Body of pancreas (tissue), 4 donors: ENCODE results near the gene TCEANC. TPM values are rescaled to one million over a fixed set of nuclear protein-coding genes. Genes with fewer than 3 reads are reported as not detected.
"Not testable (repeated sequence)": the region's sequence is repeated elsewhere in the genome, so short reads cannot be mapped to it uniquely, and the experiment has no call there.

ENCODE experiments used
- ATAC-seq: fragments of 150-250 bp; one replicate; pipeline ENCODE4 v1.9.1; 2016
- DNase-seq, 4 donors: peaks; one replicate each; pipeline ENCODE4 v3.0.0-alpha.2; 2019
- H3K27ac ChIP-seq, 4 donors: fragments of 200-600 bp; sonication (generic); 1 replicate in 3 of 4; 2 replicates in 1 of 4; pipeline versions ENCODE4 v1.5.1 to v1.6.1; 2016 to 2019; ENCODE audit warnings: mild to moderate bottlenecking in 1 of 4, mixed read lengths in 1 of 4, moderate library complexity in 1 of 4
- H3K27me3 ChIP-seq, 2 donors: fragments of 200-600 bp; sonication (generic); one replicate each; pipeline ENCODE4 v1.6.0; 2016; ENCODE audit warnings: mild to moderate bottlenecking in 1 of 2
- H3K36me3 ChIP-seq, 2 donors: fragments of 200-600 bp; sonication (generic); replicated peaks in 1 of 2; 2 replicates each; pipeline ENCODE4 v1.5.1; 2016; ENCODE audit warnings: low read depth in 2 of 2; ENCODE audit not compliant: insufficient read depth in 1 of 2
- H3K4me1 ChIP-seq: fragments of 200-600 bp; sonication (generic); one replicate; pipeline ENCODE4 v1.6.0; 2016
- H3K4me3 ChIP-seq, 2 donors: fragments of 200-600 bp; sonication (generic); 1 replicate in 1 of 2; 2 replicates in 1 of 2; pipeline ENCODE4 v1.5.1; 2016 to 2019
- H3K9me3 ChIP-seq, 3 donors: fragments of 200-600 bp; sonication (generic); 1 replicate in 2 of 3; 2 replicates in 1 of 3; pipeline ENCODE4 v1.5.1; 2016
- POLR2A ChIP-seq, 3 donors: fragments of 450-650 bp; IDR thresholded peaks; one replicate each; pipeline ENCODE4 v1.6.1; 2016; ENCODE audit warnings: antibody characterized with exemption in 3 of 3, mild to moderate bottlenecking in 2 of 3
- WGBS, 2 donors: methylation state at CpG; one replicate each; pipeline ENCODE4 v1.1.5; 2017; 5-methylcytosine and 5-hydroxymethylcytosine counted together
- intact Hi-C: fragments of 100-400 bp; cut with DNase I; formaldehyde crosslinking; loops from one replicate; pipeline ENCODE4 v1.15.1; 2023
- total RNA-seq, 2 donors: library from RNA; depleted of rRNA; stranded (reverse); fragments of >200 nt; gene quantifications; one replicate each; pipeline ENCODE4 v1.1.0, GENCODE V29; 2016
- TF ChIP-seq, protein P1 (sequence below), 7 experiments: fragments of 450-650 bp in 4 of 7; fragments of 200-600 bp in 3 of 7; sonication (generic) in 3 of 7; IDR thresholded peaks; one replicate each; pipeline ENCODE4 v1.5.1; 2016 to 2019; ENCODE audit warnings: antibody characterized with exemption in 7 of 7

Gene TCEANC
- total RNA-seq, 2 donors from 2014 or later = 3.1 to 5.3 TPM

DNA sequence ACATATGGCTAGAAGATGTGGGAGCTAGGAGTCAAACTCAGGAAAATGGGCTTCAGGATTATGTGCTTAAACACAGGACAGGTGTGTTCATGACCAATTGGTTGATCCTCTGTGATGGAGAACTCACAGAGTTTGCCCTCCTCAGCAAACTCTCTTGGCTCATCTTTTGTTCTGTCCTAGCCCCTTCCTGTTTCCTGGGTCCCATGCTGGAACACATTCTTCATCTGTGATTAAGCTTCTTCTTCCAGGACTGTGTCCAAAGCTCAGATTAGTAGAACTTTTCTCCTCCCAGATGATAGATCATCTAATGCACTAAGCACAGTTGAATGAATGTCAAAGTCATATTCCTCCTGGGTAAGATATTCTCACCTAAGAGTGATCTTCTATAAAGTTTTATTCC, 38.8 kb upstream of the TCEANC start:
- DNase-seq = no peak
- Histone ChIP-seq H3K9me3 (no peaks in the 10 kb centered on the region), H3K27me3 (no peaks in the 10 kb centered on the region), H3K27ac (no peak overlapping the region), H3K4me3 (no peak overlapping the region), H3K4me1 (no peaks in the 10 kb centered on the region), H3K36me3 (no peaks in the 10 kb centered on the region)
- ATAC-seq = no peak
- TF ChIP-seq, protein P1, sequence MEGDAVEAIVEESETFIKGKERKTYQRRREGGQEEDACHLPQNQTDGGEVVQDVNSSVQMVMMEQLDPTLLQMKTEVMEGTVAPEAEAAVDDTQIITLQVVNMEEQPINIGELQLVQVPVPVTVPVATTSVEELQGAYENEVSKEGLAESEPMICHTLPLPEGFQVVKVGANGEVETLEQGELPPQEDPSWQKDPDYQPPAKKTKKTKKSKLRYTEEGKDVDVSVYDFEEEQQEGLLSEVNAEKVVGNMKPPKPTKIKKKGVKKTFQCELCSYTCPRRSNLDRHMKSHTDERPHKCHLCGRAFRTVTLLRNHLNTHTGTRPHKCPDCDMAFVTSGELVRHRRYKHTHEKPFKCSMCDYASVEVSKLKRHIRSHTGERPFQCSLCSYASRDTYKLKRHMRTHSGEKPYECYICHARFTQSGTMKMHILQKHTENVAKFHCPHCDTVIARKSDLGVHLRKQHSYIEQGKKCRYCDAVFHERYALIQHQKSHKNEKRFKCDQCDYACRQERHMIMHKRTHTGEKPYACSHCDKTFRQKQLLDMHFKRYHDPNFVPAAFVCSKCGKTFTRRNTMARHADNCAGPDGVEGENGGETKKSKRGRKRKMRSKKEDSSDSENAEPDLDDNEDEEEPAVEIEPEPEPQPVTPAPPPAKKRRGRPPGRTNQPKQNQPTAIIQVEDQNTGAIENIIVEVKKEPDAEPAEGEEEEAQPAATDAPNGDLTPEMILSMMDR (IDR thresholded peaks at IDR 0.05) = no peak
- TF ChIP-seq POLR2A (IDR thresholded peaks at IDR 0.05) = no peak
- intact Hi-C loops = no loop called here

DNA sequence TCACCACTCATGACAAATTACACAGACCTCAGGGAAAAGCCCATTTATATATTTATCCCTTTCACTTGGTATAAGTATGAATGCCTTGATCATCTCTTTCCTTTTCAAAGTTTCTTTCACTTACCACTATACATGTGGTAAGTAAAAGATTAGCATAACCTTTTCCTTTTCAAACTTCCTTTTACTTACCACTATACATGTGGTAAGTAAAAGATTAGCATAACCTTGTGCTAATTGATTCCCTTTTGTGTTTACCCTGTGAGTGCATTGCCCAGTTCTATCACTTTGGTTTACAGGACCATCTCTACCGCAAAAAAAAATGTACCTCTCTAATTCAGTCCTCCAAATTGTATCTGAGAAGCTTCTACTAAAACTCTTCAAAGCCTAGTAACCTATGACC, 32.7 kb upstream of the TCEANC start:
- intact Hi-C loops = no loop called here
- no peaks in the 10 kb centered on the region for H3K27me3 ChIP-seq
- DNase-seq (no peak), ATAC-seq (no peak)
- H3K27ac ChIP-seq = no peak overlapping the region
- H3K4me3 ChIP-seq = no peak overlapping the region
- H3K9me3 ChIP-seq = no peaks in the 10 kb centered on the region
- WGBS, 2 donors = 18 to 38% methylated on average over 1 of the region's 1 CpG
- H3K36me3 ChIP-seq = no peaks in the 10 kb centered on the region
- TF ChIP-seq, protein P1 (IDR thresholded peaks at IDR 0.05) = no peak
- TF ChIP-seq POLR2A (IDR thresholded peaks at IDR 0.05) = no peak
- H3K4me1 ChIP-seq = no peaks in the 10 kb centered on the region

DNA sequence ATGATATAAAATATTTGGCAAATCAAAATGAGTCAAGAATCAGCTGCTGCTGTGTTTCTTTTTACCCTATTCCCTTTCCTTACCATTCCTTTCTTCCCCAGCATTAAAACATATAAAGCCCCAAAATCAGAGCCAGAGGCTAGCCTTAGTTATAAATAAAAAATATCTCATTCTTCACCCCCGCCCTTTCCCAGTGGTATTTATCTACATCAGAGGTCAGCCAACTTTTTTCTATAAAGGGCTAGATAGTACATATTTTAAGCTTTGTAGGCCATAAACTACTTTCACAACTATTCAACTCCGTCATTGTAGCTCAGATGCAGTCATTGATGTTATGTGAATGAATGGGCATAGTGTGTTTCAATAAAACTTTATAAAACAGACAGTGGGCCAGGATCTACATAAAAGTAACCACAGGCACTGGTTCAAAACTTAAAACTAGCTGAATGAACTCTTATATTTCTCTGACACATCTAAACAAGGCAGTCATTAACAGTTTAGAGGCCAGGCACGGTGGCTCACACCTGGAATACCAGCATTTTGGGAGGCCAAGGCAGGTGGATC, 30.5 kb upstream of the TCEANC start:
- 76 to 78% methylated on average over 3 of the region's 3 CpGs for WGBS, 2 donors
- DNase-seq = no peak

DNA sequence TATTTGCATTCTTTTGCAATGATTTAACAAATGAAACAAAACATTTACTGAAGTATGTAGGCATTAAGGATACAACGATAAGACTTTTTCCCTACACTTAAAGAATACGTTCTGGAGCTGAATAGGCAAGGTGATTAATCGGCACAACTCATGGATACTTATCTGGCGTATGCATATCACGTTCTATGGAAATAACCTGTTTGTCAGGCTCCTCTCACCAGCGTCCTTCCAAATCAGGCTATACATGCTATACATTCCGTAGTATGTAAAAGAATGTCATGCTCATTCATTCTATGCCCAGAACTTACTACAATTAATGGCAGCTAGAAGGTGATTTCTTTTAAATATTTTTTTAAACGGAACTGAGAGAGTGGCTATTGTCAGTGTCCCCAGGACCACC, 25.6 kb upstream of the TCEANC start:
- ATAC-seq (no peak), DNase-seq (no peak)
- Histone ChIP-seq H3K4me1 (no peaks in the 10 kb centered on the region), H3K27me3 (no peaks in the 10 kb centered on the region), H3K27ac (no peak overlapping the region), H3K36me3 (no peaks in the 10 kb centered on the region), H3K9me3 (peaks cover 0 to 6% (median 0%) of the 10 kb centered on the region in 3 donors), H3K4me3 (no peak overlapping the region)
- TF ChIP-seq POLR2A (IDR thresholded peaks at IDR 0.05) = no peak
- TF ChIP-seq, protein P1 (IDR thresholded peaks at IDR 0.05) = no peak
- intact Hi-C loops = no loop called here
- 58 to 66% methylated on average over 8 of the region's 8 CpGs for WGBS, 2 donors

More for the DNA sequence above, 30.5 kb upstream of the TCEANC start:
- no peaks in the 10 kb centered on the region for H3K27me3 ChIP-seq
- H3K4me3 ChIP-seq = no peak overlapping the region
- intact Hi-C loops = no loop called here
- ATAC-seq = no peak
- H3K4me1 ChIP-seq = no peaks in the 10 kb centered on the region
- no peak for TF ChIP-seq POLR2A (IDR thresholded peaks at IDR 0.05)
- TF ChIP-seq, protein P1 (IDR thresholded peaks at IDR 0.05) = no peak
- no peaks in the 10 kb centered on the region for H3K36me3 ChIP-seq
- no peak overlapping the region for H3K27ac ChIP-seq
- H3K9me3 ChIP-seq = no peaks in the 10 kb centered on the region

DNA sequence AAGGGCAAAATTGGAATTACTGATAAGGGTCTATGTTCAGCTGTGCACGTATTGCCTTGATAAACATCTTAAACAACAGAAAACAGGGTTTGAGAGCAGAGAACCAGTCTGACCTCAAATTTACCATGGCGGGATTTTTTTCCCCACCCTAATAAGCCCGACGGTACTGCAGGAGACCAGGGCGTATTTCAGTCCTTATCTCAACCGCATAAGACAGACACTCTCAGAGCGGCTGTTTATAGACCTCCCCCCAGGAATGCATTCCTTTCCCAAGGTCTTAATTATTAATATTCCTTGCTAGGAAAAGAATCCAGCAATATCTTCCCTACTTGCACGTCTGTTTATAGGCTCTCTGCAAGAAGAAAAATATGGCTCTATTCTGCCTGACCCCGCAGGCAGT, 15.7 kb upstream of the TCEANC start:
- DNase-seq, intact Hi-C loops, H3K4me3 ChIP-seq, H3K27me3 ChIP-seq, H3K4me1 ChIP-seq, H3K27ac ChIP-seq, H3K36me3 ChIP-seq, ATAC-seq, H3K9me3 ChIP-seq: not testable (repeated sequence)
- 80 to 81% methylated on average over 9 of the region's 9 CpGs for WGBS, 2 donors
